Renal cortex interstitium (tissue), 11 donors: ENCODE measurements around the gene LRTM2. TPM values are rescaled to one million over a fixed set of nuclear protein-coding genes. Genes with fewer than 3 reads are reported as not detected.

Experiments
- DNase-seq, 11 donors: peaks; one replicate each; pipeline ENCODE4 v3.0.0-alpha.2; 2013; ENCODE audit warnings: low read depth in 9 of 11, low spot score in 4 of 11; ENCODE audit errors: extremely low read depth in 1 of 11
- polyA plus RNA-seq, 3 donors: library from polyadenylated mRNA; unstranded; fragments of 120-200 nt; gene quantifications; one replicate each; pipeline ENCODE4 v1.2.1, GENCODE V29; 2013; ENCODE audit not compliant: insufficient read length in 3 of 3

The LRTM2 gene
- polyA plus RNA-seq, 3 donors = 0.30 to 0.62 (median 0.33) TPM

DNA sequence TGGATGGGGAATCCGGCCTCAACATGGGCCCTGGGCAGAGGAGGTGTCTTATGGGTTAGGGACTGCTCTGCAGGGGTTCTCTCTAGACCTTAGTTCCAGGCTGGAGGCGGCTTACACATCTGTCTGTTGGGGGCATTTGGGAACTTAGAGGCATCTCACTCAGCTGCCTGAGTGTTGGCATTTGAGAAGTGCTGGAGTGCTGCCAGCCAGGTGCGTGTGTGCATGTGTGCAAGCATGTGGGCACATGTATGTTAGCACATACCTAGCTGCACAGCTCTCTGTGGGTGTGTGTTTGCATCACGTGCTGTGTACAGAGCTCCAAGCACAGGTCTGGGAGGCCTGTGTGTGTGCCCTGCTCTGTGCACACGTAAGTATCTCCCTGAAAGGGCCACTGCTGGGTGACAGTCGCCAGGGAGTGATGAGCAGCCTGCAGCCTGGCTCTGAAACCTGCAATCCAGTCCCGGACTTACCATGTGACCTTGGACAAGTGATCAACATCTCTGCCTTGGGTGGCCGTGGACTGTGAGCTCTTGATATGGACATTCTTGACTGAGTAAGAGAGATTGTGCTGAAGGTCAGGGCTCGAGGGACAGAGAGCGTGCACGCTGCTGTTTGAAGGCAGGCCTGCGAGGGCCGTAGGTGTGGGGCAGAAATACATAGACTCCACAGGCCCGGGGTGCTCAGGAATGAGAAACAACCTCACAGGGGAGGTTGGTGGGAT lies 5.2 kb downstream of the LRTM2 start:
- DNase-seq = no peak

DNA sequence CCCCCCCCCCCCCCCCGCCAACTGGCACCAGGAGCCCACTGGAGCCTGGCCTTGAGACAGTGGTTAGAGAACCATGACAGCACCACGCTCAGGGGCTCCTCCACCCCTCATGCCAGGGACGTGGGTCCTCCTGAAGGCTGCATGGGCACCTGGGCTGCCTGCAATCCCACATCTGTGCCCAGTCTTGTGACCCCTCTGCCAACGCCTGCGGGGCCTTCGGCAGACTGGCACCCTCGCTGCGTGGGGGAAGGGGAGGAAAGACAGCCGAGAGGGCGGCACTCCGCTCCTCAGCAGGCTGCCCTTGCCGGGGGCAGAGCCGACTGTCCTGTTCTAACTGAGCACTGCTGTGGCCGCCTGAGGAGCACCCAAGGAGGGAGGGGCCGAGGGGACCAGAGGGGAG lies 6.0 kb downstream of the LRTM2 start:
- DNase-seq = no peak

DNA sequence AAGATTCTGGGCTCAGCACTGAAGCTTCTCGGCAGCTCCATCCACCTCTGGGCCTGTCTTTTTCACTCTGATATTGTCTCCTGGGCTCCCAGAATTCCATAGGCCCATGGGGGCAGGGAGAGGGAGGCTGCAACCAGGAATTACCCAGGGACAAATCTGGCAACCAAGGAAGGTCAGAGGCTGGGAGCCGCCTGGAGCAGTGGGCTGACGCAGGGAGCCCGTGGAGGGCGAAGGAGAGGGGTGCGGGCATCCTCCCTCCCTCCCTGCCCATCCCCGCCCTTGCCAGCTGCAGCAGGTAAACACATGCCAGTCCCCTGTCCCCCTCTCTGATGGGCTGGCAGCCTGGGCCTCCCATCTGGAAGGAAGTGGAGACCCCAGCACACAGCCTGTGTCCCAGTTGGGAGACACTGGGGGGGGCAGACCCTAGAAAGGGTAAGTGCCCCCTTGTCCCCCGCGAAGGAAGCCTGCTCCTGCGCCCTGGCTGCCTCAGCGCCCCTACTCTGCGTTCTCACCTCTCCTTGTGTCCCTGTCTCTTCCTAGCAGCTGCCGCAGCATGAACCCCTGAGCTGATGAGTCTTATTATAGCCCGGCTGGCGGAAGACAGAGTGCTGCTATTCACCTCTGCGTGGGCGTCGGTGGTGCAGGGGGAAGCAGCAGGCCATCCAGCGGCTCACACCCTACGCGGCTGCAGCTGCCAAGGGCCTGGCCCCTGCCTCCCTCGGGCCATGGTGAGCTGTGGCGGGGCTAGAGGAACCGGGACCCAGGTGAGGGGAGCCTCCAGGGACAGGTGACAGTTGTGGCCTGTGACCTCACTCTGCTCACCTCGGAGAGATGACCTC lies 6.7 kb downstream of the LRTM2 start:
- DNase-seq = no peak

DNA sequence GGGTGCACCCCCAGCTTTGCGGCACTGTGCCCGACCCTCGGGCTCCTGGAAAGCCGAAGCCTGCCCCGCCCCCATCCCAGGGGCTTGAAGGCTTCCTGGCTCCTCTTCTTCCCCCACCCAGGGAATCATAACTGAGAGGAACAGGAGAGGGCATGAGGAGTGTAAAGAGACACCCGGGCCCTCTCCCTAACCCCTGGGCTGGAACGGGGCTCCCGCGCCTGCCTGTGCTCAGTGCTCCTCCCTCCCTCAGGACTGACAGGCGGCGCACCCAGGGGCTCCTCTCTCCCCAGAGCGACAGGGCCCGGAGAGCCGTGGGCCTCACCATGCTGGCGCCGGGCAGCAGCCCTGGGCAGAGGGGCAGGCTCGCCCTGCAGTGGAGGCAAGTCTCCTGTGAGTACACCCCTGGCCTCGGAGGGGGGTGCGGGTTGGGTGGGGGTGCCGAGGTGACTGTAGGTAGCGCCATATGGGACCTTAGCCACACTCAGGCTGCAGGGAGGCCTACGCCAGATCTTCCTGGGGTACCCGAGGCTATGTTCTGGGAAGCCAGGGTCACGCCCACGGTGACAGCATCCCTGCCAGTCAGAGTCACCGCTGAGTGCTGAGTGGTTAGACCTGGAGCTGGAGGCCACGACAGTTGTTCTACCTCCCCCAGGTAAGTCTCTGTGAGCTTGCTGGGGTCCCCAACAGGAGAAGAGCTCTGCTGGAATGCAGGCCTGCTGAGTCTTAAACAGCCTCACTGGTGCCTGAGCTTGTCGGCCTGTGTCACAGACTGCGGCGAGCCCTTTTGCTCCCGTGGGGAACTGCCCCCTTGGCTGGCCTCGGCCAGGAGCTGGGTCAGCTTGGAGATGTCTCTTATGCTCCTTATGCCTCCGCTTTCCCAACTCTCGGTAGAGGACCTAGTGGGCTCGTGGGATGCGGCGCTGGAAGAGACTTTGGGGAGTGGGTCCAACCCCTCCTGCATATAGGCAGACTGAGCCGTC lies 7.8 kb downstream of the LRTM2 start:
- DNase-seq = no peak

GRCh38 chr12:1828856-1829255 lies 8.5 kb downstream of the LRTM2 start:
- no peak for DNase-seq

GRCh38 chr12:1829306-1829900 lies 9.0 kb downstream of the LRTM2 start:
- DNase-seq = no peak

DNA sequence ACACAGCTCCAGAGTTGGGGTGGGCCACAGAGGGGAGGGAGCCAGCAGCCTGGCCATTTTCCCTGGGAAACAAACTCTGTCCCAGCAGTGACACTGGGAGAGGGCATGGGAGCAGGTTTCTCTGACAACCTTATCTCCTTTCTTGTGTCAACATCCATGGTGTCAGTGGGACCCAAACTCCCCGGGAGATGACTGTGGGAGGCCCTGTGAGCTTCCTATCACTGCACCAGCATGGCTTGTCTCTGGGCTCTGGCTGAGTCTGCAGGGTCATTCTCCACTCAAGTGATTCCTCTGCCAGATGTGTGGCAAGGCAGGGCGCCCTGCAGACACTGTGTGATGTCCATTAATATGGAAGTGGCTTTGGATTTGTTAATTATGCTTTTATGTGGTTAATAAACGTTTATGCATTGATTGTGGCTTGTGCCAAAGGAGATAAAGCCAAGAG lies 10.1 kb downstream of the LRTM2 start:
- DNase-seq = no peak

- DNase-seq = peak; percentile 77 to 92 (median 86)
These were observed 10.9 kb downstream of the LRTM2 start for GRCh38 chr12:1830981-1831963.

DNA sequence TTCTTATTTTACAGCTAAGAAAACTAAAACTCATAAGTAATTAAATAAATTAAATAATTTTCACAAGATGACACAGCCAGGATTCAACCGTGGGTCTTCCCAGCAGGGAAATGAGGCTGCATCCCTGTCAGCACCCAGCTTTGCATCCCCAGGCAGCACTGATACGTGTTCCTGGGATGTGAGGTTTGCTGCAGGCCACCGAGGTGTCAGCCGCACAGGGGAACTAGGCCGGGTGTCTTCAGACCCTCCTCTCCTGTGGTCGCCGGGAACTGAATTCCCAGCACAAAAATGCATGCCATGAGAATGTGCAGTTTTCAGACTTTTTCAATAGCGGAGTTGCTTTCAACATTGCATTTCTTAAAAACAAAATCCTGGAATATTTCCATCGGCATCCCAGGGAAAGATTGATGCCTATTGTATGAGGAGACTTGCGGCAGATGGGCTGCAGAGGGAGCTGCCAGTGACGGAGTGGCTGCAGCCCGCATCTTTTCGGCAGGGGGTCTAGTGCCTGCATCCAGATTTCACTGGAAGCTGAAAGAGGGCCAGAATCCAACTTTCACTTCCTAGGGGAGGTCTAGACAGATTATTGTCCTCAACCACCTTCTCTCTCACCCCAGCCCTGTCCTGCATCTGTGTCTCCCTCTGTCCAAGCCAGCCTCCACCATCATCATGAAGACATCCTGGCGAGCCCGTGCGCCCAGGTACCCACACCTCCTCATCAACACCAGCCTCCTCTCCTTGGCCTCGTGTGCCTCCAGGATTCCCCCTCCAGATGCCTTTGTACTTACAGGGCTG lies 12.6 kb downstream of the LRTM2 start:
- no peak for DNase-seq

DNA sequence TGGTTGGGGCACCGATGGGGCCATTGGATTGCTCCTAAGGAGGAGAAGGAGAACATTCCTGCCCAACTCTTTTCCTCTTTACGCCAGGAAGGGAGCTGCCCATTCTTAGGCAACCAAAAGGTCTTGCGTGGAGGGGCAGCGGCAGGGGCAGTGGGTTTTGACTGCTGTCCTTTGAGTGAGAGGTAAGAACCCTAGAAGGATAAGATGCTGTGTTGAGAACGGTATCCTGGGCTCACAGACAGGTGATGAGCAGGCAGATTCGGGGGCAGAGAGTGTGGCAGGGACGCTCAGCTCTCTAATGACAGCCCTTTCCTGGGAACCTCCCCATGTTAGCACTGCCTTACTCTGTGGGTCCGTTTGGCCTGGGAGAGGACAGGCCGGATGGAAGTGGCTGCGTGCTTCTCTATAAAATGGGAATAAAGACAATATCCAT lies 13.2 kb downstream of the LRTM2 start:
- DNase-seq = no peak

DNA sequence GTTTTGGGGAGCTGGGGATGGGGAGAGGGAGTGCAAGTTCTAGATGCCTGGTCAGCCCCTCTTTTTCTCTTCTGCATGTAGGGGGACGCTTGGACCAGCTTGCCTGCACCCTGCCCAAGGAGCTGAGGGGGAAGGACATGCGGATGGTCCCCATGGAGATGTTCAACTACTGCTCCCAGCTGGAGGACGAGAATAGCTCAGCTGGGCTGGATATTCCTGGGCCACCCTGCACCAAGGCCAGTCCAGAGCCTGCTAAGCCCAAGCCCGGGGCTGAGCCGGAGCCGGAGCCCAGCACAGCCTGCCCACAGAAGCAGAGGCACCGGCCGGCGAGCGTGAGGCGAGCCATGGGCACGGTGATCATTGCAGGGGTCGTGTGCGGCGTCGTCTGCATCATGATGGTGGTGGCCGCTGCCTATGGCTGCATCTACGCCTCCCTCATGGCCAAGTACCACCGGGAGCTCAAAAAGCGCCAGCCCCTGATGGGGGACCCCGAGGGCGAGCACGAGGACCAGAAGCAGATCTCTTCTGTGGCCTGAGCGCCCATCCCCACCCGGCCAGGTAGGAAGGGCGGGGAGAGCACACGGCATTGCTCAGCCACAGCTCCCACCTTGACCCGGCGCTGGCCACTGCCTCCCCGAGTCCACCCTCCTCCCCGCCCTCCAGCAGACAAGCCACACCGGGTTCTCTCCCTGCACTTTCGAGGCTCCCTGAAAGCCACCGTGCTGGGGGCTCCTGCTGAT lies 14.0 kb downstream of the LRTM2 start:
- DNase-seq = no peak

- no peak for DNase-seq
These were observed 15.1 kb downstream of the LRTM2 start for GRCh38 chr12:1835211-1836131.

GRCh38 chr12:1836241-1836803 lies 16.0 kb downstream of the LRTM2 start:
- no peak for DNase-seq

DNA sequence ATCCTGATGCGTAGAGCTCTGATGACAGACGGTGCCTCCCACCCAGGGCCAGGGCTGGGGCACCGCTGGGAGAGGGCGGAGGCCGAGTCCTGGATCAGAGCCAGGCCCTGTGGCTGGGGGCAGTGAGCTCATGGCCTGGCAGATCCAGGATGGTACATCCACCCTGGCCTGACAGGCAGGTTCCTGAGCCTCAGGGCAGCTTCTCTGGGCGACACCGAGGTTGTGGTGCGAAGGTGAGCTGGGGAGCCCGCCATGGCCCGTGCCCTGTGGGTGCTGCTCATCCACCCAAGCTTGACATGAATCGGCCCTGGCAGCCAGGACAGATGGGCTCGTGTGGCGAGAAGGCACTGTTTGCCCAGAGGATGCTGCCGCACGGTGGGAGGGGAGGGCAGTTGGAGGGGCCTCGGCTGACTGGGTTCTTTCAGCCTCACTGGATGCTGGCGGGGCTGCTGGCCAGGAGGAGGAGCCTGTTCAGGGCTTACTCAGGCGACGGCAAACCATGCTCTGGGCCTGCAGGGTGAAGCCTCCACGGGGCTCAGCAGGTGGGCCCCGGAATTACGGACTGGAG lies 16.6 kb downstream of the LRTM2 start:
- DNase-seq = no peak
